Natural killer cell (primary cell): ENCODE results near the gene THSD4. TPM values are rescaled to one million over a fixed set of nuclear protein-coding genes. Genes with fewer than 3 reads are reported as not detected.

ENCODE experiments used
- ATAC-seq, 3 donors: fragments of 150-1000 bp in 2 of 3; fragments of 200-7000 bp in 1 of 3; cut with Tn5 transposase; 1 replicate in 1 of 3; 2 replicates in 2 of 3; pipeline ENCODE4 v1.10.0; 2021; ENCODE audit warnings: mild to moderate bottlenecking in 2 of 3, moderate library complexity in 2 of 3
- DNase-seq, 2 donors: peaks; one replicate each; pipeline versions ENCODE4 v3.0.0 to v3.0.0-alpha.2; 2013 to 2021; ENCODE audit warnings: mixed read lengths in 1 of 2
- H3K27ac ChIP-seq: one replicate; pipeline ENCODE4 v1.5.1; 2013; ENCODE audit warnings: mild to moderate bottlenecking, low read length
- H3K27me3 ChIP-seq: one replicate; pipeline ENCODE4 v1.6.1; 2013; ENCODE audit warnings: low read length; ENCODE audit not compliant: control insufficient read depth, insufficient read depth
- H3K36me3 ChIP-seq: one replicate; pipeline ENCODE4 v1.6.1; 2013; ENCODE audit warnings: low read length; ENCODE audit not compliant: control insufficient read depth, insufficient read depth
- H3K4me1 ChIP-seq: one replicate; pipeline ENCODE4 v1.6.1; 2013; ENCODE audit warnings: low read length; ENCODE audit not compliant: control insufficient read depth, insufficient read depth
- H3K4me3 ChIP-seq: one replicate; pipeline ENCODE4 v1.5.1; 2013; ENCODE audit warnings: low read length
- H3K9me3 ChIP-seq: one replicate; pipeline ENCODE4 v1.6.1; 2013; ENCODE audit warnings: low read length; ENCODE audit not compliant: control insufficient read depth, insufficient read depth
- H3K27ac Mint-ChIP-seq, 2 donors: one replicate each; pipeline ENCODE4 v1.8.0; 2022; ENCODE audit warnings: mild to moderate bottlenecking in 2 of 2, mixed read lengths in 2 of 2, moderate library complexity in 1 of 2
- H3K27me3 Mint-ChIP-seq, 2 donors: one replicate each; pipeline ENCODE4 v1.8.0; 2022; ENCODE audit warnings: low read depth in 2 of 2, mixed read lengths in 2 of 2
- H3K36me3 Mint-ChIP-seq: one replicate; pipeline ENCODE4 v1.8.0; 2022; ENCODE audit warnings: mixed read lengths
- H3K4me1 Mint-ChIP-seq, 2 donors: one replicate each; pipeline ENCODE4 v1.8.0; 2022; ENCODE audit warnings: mixed read lengths in 2 of 2
- H3K4me3 Mint-ChIP-seq: one replicate; pipeline ENCODE4 v1.8.0; 2022; ENCODE audit warnings: mild to moderate bottlenecking, moderate library complexity, mixed read lengths
- H3K9me3 Mint-ChIP-seq, 2 donors: one replicate each; pipeline ENCODE4 v1.8.0; 2022; ENCODE audit warnings: mixed read lengths in 2 of 2
- CTCF ChIP-seq: fragments of 200-600 bp; IDR thresholded peaks from one replicate; pipeline ENCODE4 v1.8.0; 2022; ENCODE audit warnings: antibody characterized with exemption
- WGBS: methylation state at CpG from one replicate; pipeline ENCODE4 v1.1.7; 2013; ENCODE audit warnings: missing lambda C conversion rate; ENCODE audit not compliant: insufficient coverage; 5-methylcytosine and 5-hydroxymethylcytosine counted together
- intact Hi-C: fragments of 100-400 bp; cut with micrococcal nuclease; formaldehyde crosslinking; loops from one replicate; pipeline ENCODE4 v1.14.2; 2022
- total RNA-seq, 4 donors: library from RNA; stranded (reverse); fragments of 120-200 nt in 1 of 4; gene quantifications; one replicate each; pipeline versions ENCODE4 v1.2.3 to v1.2.4, GENCODE V29; 2013 to 2022

THSD4 gene
- total RNA-seq, 3 donors from 2014 or later (not counting 1 experiment from before 2014, with no cell fraction given): not detected

GRCh38 chr15:71143373-71144310, 28.4 kb downstream of the THSD4 start:
- DNase-seq (no peak), ATAC-seq (no peak)
- no peak for TF ChIP-seq CTCF
- no peak overlapping the region for H3K4me3 ChIP-seq
- no peaks in the 10 kb centered on the region for H3K4me1 ChIP-seq
- H3K27ac ChIP-seq: no peak overlapping the region
- no peaks in the 10 kb centered on the region for H3K36me3 ChIP-seq
- no peaks in the 10 kb centered on the region for H3K9me3 Mint-ChIP-seq
- intact Hi-C loops: no loop called here
- WGBS: 86% methylated on average over 8 of the region's 10 CpGs
- H3K4me1 Mint-ChIP-seq: no peaks in the 10 kb centered on the region
- H3K9me3 ChIP-seq: no peaks in the 10 kb centered on the region
- H3K36me3 Mint-ChIP-seq: no peaks in the 10 kb centered on the region
- H3K27me3 ChIP-seq: no peaks in the 10 kb centered on the region
- H3K27ac Mint-ChIP-seq: no peak overlapping the region
- H3K4me3 Mint-ChIP-seq: no peak overlapping the region
- H3K27me3 Mint-ChIP-seq: peaks cover 25 to 29% of the 10 kb centered on the region in 2 donors

- peaks cover 21 to 29% of the 10 kb centered on the region in 2 donors for H3K27me3 Mint-ChIP-seq
Measured at GRCh38 chr15:71145648-71146047, 30.4 kb downstream of the THSD4 start.

GRCh38 chr15:71146580-71146982, 31.3 kb downstream of the THSD4 start:
- H3K9me3 ChIP-seq: no peaks in the 10 kb centered on the region
- no peak for TF ChIP-seq CTCF
- intact Hi-C loops: no loop called here
- H3K4me3 Mint-ChIP-seq: no peak overlapping the region
- no peaks in the 10 kb centered on the region for H3K4me1 Mint-ChIP-seq
- DNase-seq (no peak), ATAC-seq (no peak)
- no peaks in the 10 kb centered on the region for H3K27me3 ChIP-seq
- 95% methylated on average over 4 of the region's 4 CpGs for WGBS
- H3K36me3 ChIP-seq: no peaks in the 10 kb centered on the region
- no peak overlapping the region for H3K27ac Mint-ChIP-seq
- H3K4me3 ChIP-seq: no peak overlapping the region
- no peaks in the 10 kb centered on the region for H3K36me3 Mint-ChIP-seq
- H3K4me1 ChIP-seq: no peaks in the 10 kb centered on the region
- H3K9me3 Mint-ChIP-seq: no peaks in the 10 kb centered on the region
- no peak overlapping the region for H3K27ac ChIP-seq
- H3K27me3 Mint-ChIP-seq: peaks cover 18 to 29% of the 10 kb centered on the region in 2 donors

More at GRCh38 chr15:71145648-71146047, 30.4 kb downstream of the THSD4 start:
- intact Hi-C loops: no loop called here
- TF ChIP-seq CTCF: no peak
- Mint-ChIP-seq H3K27ac (no peak overlapping the region), H3K36me3 (no peaks in the 10 kb centered on the region), H3K4me3 (no peak overlapping the region), H3K9me3 (no peaks in the 10 kb centered on the region), H3K4me1 (no peaks in the 10 kb centered on the region)
- ATAC-seq (no peak), DNase-seq (no peak)
- WGBS: 76% methylated on average over 2 of the region's 2 CpGs
- no peaks in the 10 kb centered on the region for H3K9me3 ChIP-seq
- H3K4me3 ChIP-seq: no peak overlapping the region
- H3K36me3 ChIP-seq: no peaks in the 10 kb centered on the region
- H3K27ac ChIP-seq: no peak overlapping the region
- H3K27me3 ChIP-seq: no peaks in the 10 kb centered on the region
- no peaks in the 10 kb centered on the region for H3K4me1 ChIP-seq
